ENCODE results near the gene CAMK2D.

The CAMK2D gene

GRCh38 chr4:113604955-113605354 is 156.6 kb downstream of the CAMK2D start:
- no peak for DNase-seq (ENCODE audit: low read depth)

GRCh38 chr4:113603911-113604310 is 157.6 kb downstream of the CAMK2D start:
- no peak for DNase-seq (ENCODE audit: low read depth)

GRCh38 chr4:113602646-113603228 is 158.8 kb downstream of the CAMK2D start:
- no peak for DNase-seq (ENCODE audit: low read depth)

GRCh38 chr4:113601636-113602035 is 159.9 kb downstream of the CAMK2D start:
- no peak for DNase-seq (ENCODE audit: low read depth)

- no peak for DNase-seq (ENCODE audit: low read depth)
Observed at GRCh38 chr4:113596396-113596795, 165.1 kb downstream of the CAMK2D start.

GRCh38 chr4:113594231-113594556 is 167.3 kb downstream of the CAMK2D start:
- DNase-seq (ENCODE audit: low read depth) = no peak

- no peak for DNase-seq (ENCODE audit: low read depth)
Observed at GRCh38 chr4:113593400-113594230, 167.9 kb downstream of the CAMK2D start.

- no peak for DNase-seq (ENCODE audit: low read depth)
Observed at GRCh38 chr4:113591982-113592381, 169.6 kb downstream of the CAMK2D start.

- DNase-seq (ENCODE audit: low read depth) = no peak
Observed at GRCh38 chr4:113588895-113589668, 172.5 kb downstream of the CAMK2D start.

GRCh38 chr4:113587640-113588275 is 173.8 kb downstream of the CAMK2D start:
- no peak for DNase-seq (ENCODE audit: low read depth)

- no peak for DNase-seq (ENCODE audit: low read depth)
Observed at GRCh38 chr4:113587156-113587555, 174.4 kb downstream of the CAMK2D start.

GRCh38 chr4:113586072-113586471 is 175.5 kb downstream of the CAMK2D start:
- DNase-seq (ENCODE audit: low read depth) = no peak

- no peak for DNase-seq (ENCODE audit: low read depth)
Observed at GRCh38 chr4:113584407-113585150, 177.0 kb downstream of the CAMK2D start.

GRCh38 chr4:113582737-113583136 is 178.8 kb downstream of the CAMK2D start:
- DNase-seq (ENCODE audit: low read depth) = no peak

- no peak for DNase-seq (ENCODE audit: low read depth)
Observed at GRCh38 chr4:113579360-113579759, 182.2 kb downstream of the CAMK2D start.

GRCh38 chr4:113576947-113577678 is 184.4 kb downstream of the CAMK2D start:
- no peak for DNase-seq (ENCODE audit: low read depth)

GRCh38 chr4:113575401-113575800 is 186.1 kb downstream of the CAMK2D start:
- DNase-seq (ENCODE audit: low read depth) = no peak

- DNase-seq (ENCODE audit: low read depth) = no peak
Observed at GRCh38 chr4:113574636-113575103, 186.9 kb downstream of the CAMK2D start.

GRCh38 chr4:113572620-113573019 is 188.9 kb downstream of the CAMK2D start:
- no peak for DNase-seq (ENCODE audit: low read depth)

- no peak for DNase-seq (ENCODE audit: low read depth)
Observed at GRCh38 chr4:113566015-113566795, 195.3 kb downstream of the CAMK2D start.
